SW 1271 (cell line): Measurements from ENCODE around the gene KCNQ4.

Experiments
- DNase-seq, 2 experiments: peaks; one replicate each; lab custom pipeline; 2025; lab: John Stamatoyannopoulos, UW

The KCNQ4 gene

GRCh38 chr1:40795811-40796586, 12.4 kb downstream of the KCNQ4 start:
- DNase-seq = no peak

- DNase-seq = no peak
These were observed 13.5 kb downstream of the KCNQ4 start for GRCh38 chr1:40796939-40797667.

GRCh38 chr1:40797668-40798010, 14.1 kb downstream of the KCNQ4 start:
- no peak for DNase-seq

GRCh38 chr1:40798366-40799281, 15.0 kb downstream of the KCNQ4 start:
- DNase-seq = no peak

GRCh38 chr1:40799351-40799867, 15.8 kb downstream of the KCNQ4 start:
- DNase-seq = no peak

GRCh38 chr1:40801742-40802077, 18.1 kb downstream of the KCNQ4 start:
- DNase-seq = no peak

- peak in 1 of 2 experiments; percentile 6 for DNase-seq
These were observed 18.6 kb downstream of the KCNQ4 start for GRCh38 chr1:40802078-40802741.

- DNase-seq = no peak
These were observed 19.1 kb downstream of the KCNQ4 start for GRCh38 chr1:40802742-40803113.

- DNase-seq = no peak
These were observed 19.9 kb downstream of the KCNQ4 start for GRCh38 chr1:40803447-40803846.

GRCh38 chr1:40803902-40804301, 20.3 kb downstream of the KCNQ4 start:
- no peak for DNase-seq

- DNase-seq = no peak
These were observed 22.7 kb downstream of the KCNQ4 start for GRCh38 chr1:40806240-40806639.

GRCh38 chr1:40806731-40807695, 23.4 kb downstream of the KCNQ4 start:
- no peak for DNase-seq

- DNase-seq = no peak
These were observed 24.4 kb downstream of the KCNQ4 start for GRCh38 chr1:40808002-40808401.

- DNase-seq = no peak
These were observed 24.9 kb downstream of the KCNQ4 start for GRCh38 chr1:40808444-40808843.

- no peak for DNase-seq
These were observed 25.3 kb downstream of the KCNQ4 start for GRCh38 chr1:40808909-40809308.

- DNase-seq = no peak
These were observed 27.3 kb downstream of the KCNQ4 start for GRCh38 chr1:40810927-40811326.

- no peak for DNase-seq
These were observed 31.8 kb downstream of the KCNQ4 start for GRCh38 chr1:40815420-40815819.

GRCh38 chr1:40817791-40818263, 34.2 kb downstream of the KCNQ4 start:
- no peak for DNase-seq

GRCh38 chr1:40818264-40818961, 34.8 kb downstream of the KCNQ4 start:
- no peak for DNase-seq

GRCh38 chr1:40819101-40819500, 35.5 kb downstream of the KCNQ4 start:
- no peak for DNase-seq
